ENCODE results near the gene PGLYRP4.
"Not testable (repeated sequence)": the region's sequence is repeated elsewhere in the genome, so short reads cannot be mapped to it uniquely, and the experiment has no call there.

Gene PGLYRP4

DNA sequence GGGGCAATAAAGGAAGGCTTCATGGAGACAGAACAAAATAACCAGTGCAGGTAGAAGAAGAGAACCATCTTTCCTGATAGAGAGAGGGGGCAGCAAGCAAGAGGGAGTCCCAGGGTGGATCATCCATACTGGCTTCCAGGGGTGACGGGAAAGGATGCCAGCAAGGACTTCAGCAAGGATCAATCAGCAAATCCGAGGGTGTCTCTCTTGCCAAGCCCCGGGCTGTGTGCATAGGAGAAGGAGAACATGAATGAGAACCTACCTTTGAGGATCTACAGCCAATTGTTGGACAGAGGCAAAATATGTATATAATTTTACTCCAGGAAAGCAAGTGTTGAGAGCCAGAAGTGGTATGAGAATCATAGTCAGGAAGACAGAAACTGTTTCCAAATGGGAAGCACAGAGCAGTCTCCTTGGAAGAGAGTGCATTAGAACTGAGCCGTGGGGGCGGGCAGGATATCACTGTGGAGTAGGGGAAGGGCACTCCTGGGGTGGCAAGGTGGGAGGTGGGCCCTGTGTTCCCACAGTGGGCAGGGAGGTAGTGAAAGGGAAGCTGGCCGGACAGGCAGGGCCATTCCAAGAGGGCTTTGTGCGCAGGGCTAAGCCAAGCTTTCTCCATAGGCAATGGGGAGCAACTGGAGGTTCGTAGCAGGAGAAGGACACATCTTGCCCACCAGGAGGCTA, 7.9 kb upstream of the PGLYRP4 start:
- H3K9ac ChIP-seq (ENCODE audit: low read length in 2 of 2), result no peak overlapping the region
- H3K36me3 ChIP-seq (ENCODE audit: control insufficient read depth in 2 of 2, insufficient read depth in 2 of 2, low read length in 2 of 2), result no peaks in the 10 kb centered on the region
- H3K4me1 ChIP-seq (ENCODE audit: control insufficient read depth, insufficient read depth, low read length), result no peaks in the 10 kb centered on the region
- H3K27ac ChIP-seq (ENCODE audit: low read length), result no peak overlapping the region
- peaks cover 0 to 3% of the 10 kb centered on the region in 2 donors for H3K27me3 ChIP-seq (ENCODE audit: control insufficient read depth in 1 of 2, insufficient read depth in 2 of 2, low read length in 2 of 2)
- no peaks in the 10 kb centered on the region for H3K9me3 ChIP-seq (ENCODE audit: control insufficient read depth in 2 of 2, low read length in 2 of 2)
- H3K4me3 ChIP-seq (ENCODE audit: low read length in 2 of 2), result no peak overlapping the region

DNA sequence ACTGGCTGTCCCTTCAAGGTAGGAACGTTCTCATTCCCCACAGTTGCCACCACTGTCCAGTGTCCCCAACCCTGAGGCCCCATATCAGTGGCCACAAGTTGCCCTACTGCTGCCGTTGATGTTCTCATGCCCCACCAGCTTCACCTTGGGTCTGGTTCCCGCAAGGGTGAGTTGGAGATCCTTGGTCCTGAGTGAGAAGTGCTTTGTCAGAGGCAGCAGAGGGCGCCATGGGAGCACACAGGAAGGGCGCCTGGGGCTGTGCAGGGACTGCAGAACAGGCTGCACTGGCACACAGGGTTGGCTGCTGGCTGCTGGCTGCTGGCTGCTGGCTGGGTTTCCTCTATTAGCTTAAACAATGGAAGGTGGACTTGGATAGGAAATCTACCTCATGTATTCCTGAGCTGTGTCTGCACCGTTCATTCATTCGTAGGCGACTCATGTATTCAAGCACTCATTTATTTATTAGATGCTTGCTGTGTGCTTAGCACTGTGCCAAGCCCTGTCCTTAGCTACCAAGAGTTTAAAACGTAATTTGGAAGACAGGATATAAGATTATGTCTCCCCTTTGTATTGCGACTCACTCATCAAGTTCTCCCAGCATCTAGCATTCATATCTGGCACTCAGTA, 6.9 kb upstream of the PGLYRP4 start:
- peaks cover 0 to 3% of the 10 kb centered on the region in 2 donors for H3K27me3 ChIP-seq (ENCODE audit: control insufficient read depth in 1 of 2, insufficient read depth in 2 of 2, low read length in 2 of 2)
- H3K36me3 ChIP-seq (ENCODE audit: control insufficient read depth in 2 of 2, insufficient read depth in 2 of 2, low read length in 2 of 2), result no peaks in the 10 kb centered on the region
- no peaks in the 10 kb centered on the region for H3K4me1 ChIP-seq (ENCODE audit: control insufficient read depth, insufficient read depth, low read length)
- H3K9me3 ChIP-seq (ENCODE audit: control insufficient read depth in 2 of 2, low read length in 2 of 2), result no peaks in the 10 kb centered on the region
- no peak overlapping the region for H3K4me3 ChIP-seq (ENCODE audit: low read length in 2 of 2)
- H3K27ac ChIP-seq (ENCODE audit: low read length), result no peak overlapping the region
- no peak overlapping the region for H3K9ac ChIP-seq (ENCODE audit: low read length in 2 of 2)

DNA sequence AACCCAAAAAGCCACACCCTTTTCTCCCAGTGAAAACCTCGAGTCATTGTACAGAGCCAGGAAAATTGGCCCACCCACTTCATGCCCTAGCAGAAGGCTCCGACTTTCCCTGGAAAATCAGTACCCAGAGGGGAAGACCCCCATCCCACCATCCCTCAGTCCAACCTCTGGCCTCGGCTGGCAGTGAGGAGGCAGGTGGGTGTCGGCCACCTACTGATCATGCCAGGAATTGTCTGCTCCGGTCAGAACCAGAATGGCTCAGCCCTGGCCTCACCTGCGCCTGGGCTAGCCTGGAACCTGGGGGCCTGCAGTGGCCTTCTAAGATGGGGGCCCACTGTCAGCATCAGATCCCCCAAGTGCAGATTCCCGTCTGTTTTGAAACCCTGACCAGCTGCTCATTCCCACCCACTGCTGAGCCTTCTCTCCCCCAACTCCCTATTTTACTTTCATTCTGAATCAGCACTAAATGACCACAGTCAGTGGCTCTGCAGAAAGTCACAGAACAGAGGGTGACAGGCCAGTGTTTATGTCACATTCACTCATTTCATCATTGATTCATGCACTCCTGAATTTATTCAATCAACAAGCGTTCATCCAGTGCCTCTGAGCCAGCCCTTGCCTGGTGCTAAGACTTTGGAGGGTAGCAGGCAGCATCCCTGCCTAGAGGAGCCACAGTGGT, 6.0 kb upstream of the PGLYRP4 start:
- H3K27ac ChIP-seq (ENCODE audit: low read length), result no peak overlapping the region
- no peak overlapping the region for H3K4me3 ChIP-seq (ENCODE audit: low read length in 2 of 2)
- H3K4me1 ChIP-seq (ENCODE audit: control insufficient read depth, insufficient read depth, low read length), result no peaks in the 10 kb centered on the region
- H3K27me3 ChIP-seq (ENCODE audit: control insufficient read depth in 1 of 2, insufficient read depth in 2 of 2, low read length in 2 of 2), result peaks cover 0 to 5% of the 10 kb centered on the region in 2 donors
- H3K36me3 ChIP-seq (ENCODE audit: control insufficient read depth in 2 of 2, insufficient read depth in 2 of 2, low read length in 2 of 2), result no peaks in the 10 kb centered on the region
- H3K9ac ChIP-seq (ENCODE audit: low read length in 2 of 2), result no peak overlapping the region
- H3K9me3 ChIP-seq (ENCODE audit: control insufficient read depth in 2 of 2, low read length in 2 of 2), result no peaks in the 10 kb centered on the region

DNA sequence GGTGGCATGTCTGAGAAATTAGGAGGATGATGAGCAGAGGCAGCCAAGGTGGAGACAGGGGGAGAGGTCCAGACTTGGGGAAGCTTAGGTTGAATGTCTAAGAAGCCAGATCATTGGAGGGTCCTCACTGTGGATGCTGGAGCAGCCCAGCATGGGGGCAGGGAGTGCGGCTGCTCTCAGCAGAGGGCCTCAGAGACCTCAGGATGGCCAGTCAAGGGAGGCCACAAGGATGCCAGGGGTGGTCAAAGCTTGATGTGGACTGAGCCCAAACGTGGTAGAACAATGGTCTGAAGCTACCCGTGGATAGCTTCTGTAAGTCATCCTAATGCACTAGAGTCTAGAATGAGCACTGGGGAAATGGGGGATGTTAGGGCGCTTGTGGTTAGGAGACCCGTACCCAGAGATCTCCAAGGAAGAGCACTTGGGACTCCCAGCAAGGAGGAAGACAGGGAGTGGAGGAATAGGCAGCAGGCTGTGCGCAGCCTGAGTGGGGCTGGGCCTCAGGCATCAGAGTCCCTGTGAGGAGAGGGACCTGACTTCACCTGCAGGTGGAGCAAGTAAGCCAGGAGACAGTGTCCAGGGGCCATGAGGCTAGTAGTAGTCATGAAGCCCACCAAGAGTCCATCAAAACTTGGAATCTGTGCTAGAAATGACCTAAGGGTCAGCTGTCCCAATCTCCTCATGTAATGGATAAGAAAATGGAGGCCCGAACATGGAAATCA, 4.7 kb upstream of the PGLYRP4 start:
- no peak overlapping the region for H3K27ac ChIP-seq (ENCODE audit: low read length)
- H3K4me3 ChIP-seq (ENCODE audit: low read length in 2 of 2), result no peak overlapping the region
- H3K36me3 ChIP-seq (ENCODE audit: control insufficient read depth in 2 of 2, insufficient read depth in 2 of 2, low read length in 2 of 2), result no peaks in the 10 kb centered on the region
- no peaks in the 10 kb centered on the region for H3K9me3 ChIP-seq (ENCODE audit: control insufficient read depth in 2 of 2, low read length in 2 of 2)
- H3K9ac ChIP-seq (ENCODE audit: low read length in 2 of 2), result no peak overlapping the region
- peaks cover 4 to 8% of the 10 kb centered on the region in 2 donors for H3K27me3 ChIP-seq (ENCODE audit: control insufficient read depth in 1 of 2, insufficient read depth in 2 of 2, low read length in 2 of 2)
- no peaks in the 10 kb centered on the region for H3K4me1 ChIP-seq (ENCODE audit: control insufficient read depth, insufficient read depth, low read length)

DNA sequence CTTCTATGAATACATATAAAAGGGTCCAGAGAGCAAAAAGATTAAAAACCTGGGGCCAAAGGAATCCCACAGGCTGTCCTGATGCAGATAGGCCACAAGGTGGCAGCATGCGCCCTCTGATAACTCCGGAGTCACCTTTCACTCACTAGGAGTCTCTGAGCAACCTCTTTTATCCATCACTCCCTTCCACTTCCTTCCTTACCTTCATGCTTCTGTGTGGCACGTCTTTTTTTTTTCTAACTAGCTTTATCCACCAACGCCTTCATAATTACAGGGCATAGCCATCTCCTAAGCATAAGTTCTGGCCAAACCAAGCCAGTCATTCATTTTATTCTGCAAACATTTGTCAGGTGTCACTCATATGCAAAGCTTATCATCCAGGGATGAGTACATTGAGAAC, 3.9 kb upstream of the PGLYRP4 start:
- no peaks in the 10 kb centered on the region for H3K9me3 ChIP-seq (ENCODE audit: control insufficient read depth in 2 of 2, low read length in 2 of 2)
- H3K27me3 ChIP-seq (ENCODE audit: control insufficient read depth in 1 of 2, insufficient read depth in 2 of 2, low read length in 2 of 2), result peaks cover 4 to 13% of the 10 kb centered on the region in 2 donors
- no peak overlapping the region for H3K4me3 ChIP-seq (ENCODE audit: low read length in 2 of 2)
- no peaks in the 10 kb centered on the region for H3K4me1 ChIP-seq (ENCODE audit: control insufficient read depth, insufficient read depth, low read length)
- H3K9ac ChIP-seq (ENCODE audit: low read length in 2 of 2), result no peak overlapping the region
- no peak overlapping the region for H3K27ac ChIP-seq (ENCODE audit: low read length)
- H3K36me3 ChIP-seq (ENCODE audit: control insufficient read depth in 2 of 2, insufficient read depth in 2 of 2, low read length in 2 of 2), result no peaks in the 10 kb centered on the region

DNA sequence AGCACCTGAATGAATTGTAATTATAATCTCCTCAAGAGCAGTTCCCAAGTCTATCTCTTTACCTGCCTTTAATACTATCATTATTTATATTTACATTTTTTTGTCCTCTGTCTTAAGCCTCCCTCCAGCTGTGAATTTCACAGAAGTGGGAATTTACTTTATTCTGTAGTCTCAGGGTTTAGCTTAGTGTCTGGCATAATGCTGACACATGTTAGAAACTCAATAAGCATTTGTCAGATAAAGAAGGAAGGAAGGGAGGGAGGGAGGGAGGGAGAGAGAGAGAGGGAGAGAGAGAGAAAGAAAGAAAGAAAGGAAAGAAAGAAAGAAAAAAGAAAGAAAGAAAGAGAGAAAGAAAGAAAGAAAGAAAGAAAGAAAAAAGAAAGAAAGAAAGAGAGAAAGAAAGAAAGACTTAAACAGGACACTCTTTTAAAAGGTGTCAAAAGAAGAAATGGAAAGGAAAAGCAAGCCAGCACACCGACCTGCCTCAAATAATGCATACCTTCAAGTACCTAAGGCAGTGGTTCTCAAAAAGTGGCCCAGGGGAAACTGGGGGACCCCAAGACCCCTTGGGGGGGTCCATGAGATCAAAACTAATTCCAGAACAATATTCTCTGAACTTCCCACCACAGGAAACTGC, 1.8 kb upstream of the PGLYRP4 start:
- Histone ChIP-seq H3K27ac (ENCODE audit: low read length) (no peak overlapping the region), H3K9me3 (ENCODE audit: control insufficient read depth in 2 of 2, low read length in 2 of 2) (no peaks in the 10 kb centered on the region), H3K4me1 (ENCODE audit: control insufficient read depth, insufficient read depth, low read length) (no peaks in the 10 kb centered on the region), H3K9ac (ENCODE audit: low read length in 2 of 2) (no peak overlapping the region), H3K36me3 (ENCODE audit: control insufficient read depth in 2 of 2, insufficient read depth in 2 of 2, low read length in 2 of 2) (no peaks in the 10 kb centered on the region), H3K27me3 (ENCODE audit: control insufficient read depth in 1 of 2, insufficient read depth in 2 of 2, low read length in 2 of 2) (peaks cover 4 to 15% of the 10 kb centered on the region in 2 donors), H3K4me3 (ENCODE audit: low read length in 2 of 2) (no peak overlapping the region)

DNA sequence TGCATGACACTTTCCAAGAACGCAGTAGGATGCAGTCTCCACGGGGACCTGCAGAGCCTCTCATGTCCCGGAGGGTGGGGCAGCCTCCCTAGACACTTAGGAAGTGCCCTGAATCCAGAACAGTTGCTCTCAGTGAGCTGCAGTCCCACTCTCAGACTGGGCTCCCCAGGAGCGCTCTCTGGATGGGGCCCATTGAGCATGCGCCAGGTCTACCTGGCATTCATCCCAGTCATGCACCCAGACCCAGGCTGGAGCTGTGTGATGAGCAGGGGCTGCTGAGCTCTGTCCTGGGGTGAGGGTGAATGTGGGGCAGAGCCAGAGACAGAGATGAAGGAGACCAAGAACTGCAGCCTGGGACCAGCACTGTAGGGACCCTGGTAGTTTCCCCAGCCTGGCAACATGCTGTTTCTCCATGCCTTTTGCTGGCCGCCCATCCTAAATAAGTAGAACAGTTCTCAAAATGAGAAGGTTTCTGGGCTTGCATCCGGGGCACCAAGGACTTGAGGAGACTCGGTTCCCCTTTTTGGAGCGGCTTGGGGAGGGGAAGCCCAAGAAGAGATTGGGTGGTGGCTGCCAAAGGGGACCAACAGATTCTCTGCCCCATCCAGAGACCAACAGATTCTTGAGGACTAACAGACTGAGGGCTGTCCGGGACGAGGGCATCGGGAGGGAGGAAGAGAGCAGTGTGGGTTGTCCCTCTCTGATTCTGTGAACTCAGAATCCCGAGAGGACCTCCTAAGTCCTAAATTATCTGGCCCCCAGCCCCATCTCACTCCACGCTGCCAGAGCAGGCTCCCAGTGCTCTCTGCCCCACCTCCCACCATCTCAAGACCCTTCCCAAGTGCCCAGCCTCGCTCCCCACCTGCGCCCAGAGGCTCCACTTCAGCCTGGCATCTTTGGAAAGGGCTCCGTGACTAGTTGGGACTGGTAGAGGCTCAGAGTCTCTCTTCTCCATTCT, 1.0 kb upstream of the PGLYRP4 start:
- no peaks in the 10 kb centered on the region for H3K9me3 ChIP-seq (ENCODE audit: control insufficient read depth in 2 of 2, low read length in 2 of 2)
- H3K27me3 ChIP-seq (ENCODE audit: control insufficient read depth in 1 of 2, insufficient read depth in 2 of 2, low read length in 2 of 2), result peaks cover 4 to 18% of the 10 kb centered on the region in 2 donors
- H3K36me3 ChIP-seq (ENCODE audit: control insufficient read depth in 2 of 2, insufficient read depth in 2 of 2, low read length in 2 of 2), result no peaks in the 10 kb centered on the region
- no peak overlapping the region for H3K4me3 ChIP-seq (ENCODE audit: low read length in 2 of 2)
- no peak overlapping the region for H3K9ac ChIP-seq (ENCODE audit: low read length in 2 of 2)
- no peaks in the 10 kb centered on the region for H3K4me1 ChIP-seq (ENCODE audit: control insufficient read depth, insufficient read depth, low read length)
- H3K27ac ChIP-seq (ENCODE audit: low read length), result no peak overlapping the region

DNA sequence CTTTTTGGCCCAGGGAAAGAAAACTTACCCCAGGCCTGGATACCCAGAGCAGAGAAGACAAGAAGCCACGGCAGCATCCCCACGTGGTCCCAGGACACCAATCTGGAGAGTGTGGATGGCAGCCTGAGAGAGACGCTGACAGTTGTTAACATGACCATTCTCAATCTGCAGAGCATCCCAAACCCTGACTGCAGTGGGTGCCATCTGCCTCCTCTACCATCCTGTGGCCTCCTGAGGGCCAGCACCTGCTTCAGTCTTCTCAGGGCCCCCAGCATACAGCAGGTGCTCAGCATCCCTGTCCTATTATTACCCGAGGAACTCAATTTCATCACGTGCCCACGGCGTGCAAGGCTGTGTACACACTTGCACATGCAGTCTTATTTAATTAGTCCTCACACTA, 785 bp downstream of the PGLYRP4 start:
- Histone ChIP-seq H3K36me3 (ENCODE audit: control insufficient read depth in 2 of 2, insufficient read depth in 2 of 2, low read length in 2 of 2) (no peaks in the 10 kb centered on the region), H3K27ac (ENCODE audit: low read length) (no peak overlapping the region), H3K4me3 (ENCODE audit: low read length in 2 of 2) (no peak overlapping the region)

DNA sequence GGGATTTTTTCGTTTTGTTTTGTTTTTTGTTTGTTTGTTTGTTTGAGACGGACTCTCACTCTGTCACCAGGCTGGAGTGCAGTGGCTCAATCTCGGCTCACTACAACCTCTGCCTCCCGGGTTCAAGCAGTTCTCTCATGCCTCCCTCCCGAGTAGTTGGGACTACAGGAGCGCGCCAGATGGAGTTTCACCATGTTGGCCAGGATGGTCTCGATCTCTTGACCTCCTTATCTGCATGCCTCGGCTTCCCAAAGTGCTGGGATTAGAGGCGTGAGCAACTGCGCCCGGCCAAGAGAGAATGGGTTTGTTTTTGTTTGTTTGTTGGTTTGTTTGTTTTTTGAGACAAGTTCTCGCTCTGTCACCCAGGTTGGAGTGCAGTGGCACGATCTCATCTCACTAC, 1.6 kb downstream of the PGLYRP4 start:
- H3K4me1 ChIP-seq (ENCODE audit: control insufficient read depth, insufficient read depth, low read length); H3K27ac ChIP-seq (ENCODE audit: low read length); H3K4me3 ChIP-seq (ENCODE audit: low read length in 2 of 2); H3K9me3 ChIP-seq (ENCODE audit: control insufficient read depth in 2 of 2, low read length in 2 of 2); H3K9ac ChIP-seq (ENCODE audit: low read length in 2 of 2); H3K36me3 ChIP-seq (ENCODE audit: control insufficient read depth in 2 of 2, insufficient read depth in 2 of 2, low read length in 2 of 2): not testable (repeated sequence)
- peaks cover 4 to 17% of the 10 kb centered on the region in 2 donors for H3K27me3 ChIP-seq (ENCODE audit: control insufficient read depth in 1 of 2, insufficient read depth in 2 of 2, low read length in 2 of 2)

More for the DNA sequence above, 785 bp downstream of the PGLYRP4 start:
- no peaks in the 10 kb centered on the region for H3K9me3 ChIP-seq (ENCODE audit: control insufficient read depth in 2 of 2, low read length in 2 of 2)
- H3K4me1 ChIP-seq (ENCODE audit: control insufficient read depth, insufficient read depth, low read length), result no peaks in the 10 kb centered on the region
- no peak overlapping the region for H3K9ac ChIP-seq (ENCODE audit: low read length in 2 of 2)
- peaks cover 4 to 17% of the 10 kb centered on the region in 2 donors for H3K27me3 ChIP-seq (ENCODE audit: control insufficient read depth in 1 of 2, insufficient read depth in 2 of 2, low read length in 2 of 2)
